ENCODE results near the gene DLG1. TPM values are rescaled to one million over a fixed set of nuclear protein-coding genes. Genes with fewer than 3 reads are reported as not detected.

DLG1 gene
- total and polyA plus RNA-seq, 7 donors, result 16.1 to 57.6 (median 51.3) TPM

DNA sequence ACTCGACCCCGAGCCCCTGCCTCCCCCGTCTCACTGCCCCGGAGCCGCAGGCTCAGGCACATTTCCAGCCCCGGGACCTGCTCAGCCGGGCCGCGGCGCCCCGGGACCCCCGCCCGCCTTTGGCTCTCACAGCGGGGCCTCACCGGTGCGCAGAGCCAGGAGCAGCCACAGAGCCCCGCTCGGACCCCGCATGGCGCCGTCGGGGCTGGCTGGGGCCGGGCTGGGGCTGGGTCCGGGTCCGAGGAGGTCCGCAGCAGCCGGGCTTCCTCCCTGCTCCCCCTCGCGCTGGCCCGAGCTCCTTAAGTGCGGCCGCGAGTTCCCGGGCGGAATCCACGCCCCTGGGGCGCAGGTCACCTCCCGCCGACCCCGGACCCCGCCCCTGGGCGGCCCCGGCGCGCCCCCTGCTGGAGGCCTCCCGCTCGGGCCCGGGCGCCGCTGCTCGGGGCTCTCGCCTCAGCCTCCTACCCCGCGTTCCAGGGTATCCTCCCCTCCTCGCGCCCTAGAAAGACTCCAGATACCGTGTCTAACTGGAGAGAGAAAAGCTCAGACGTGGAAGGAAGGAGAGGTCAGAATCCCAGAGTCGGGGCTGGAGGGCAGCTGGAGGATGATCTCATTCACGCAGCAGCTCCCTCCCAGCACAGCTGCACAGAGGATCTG is 268.8 kb downstream of the DLG1 start, which contains the start of gene MELTF:
Gene MELTF (minus strand): TSS at position 307 of the 657 bp plus-strand sequence. CDS start 115 bp downstream, at position 192.
- peaks cover 0 to 28% (median 14%) of the 10 kb centered on the region in 3 donors for H3K27me3 ChIP-seq (ENCODE audit: insufficient read depth in 3 of 3, low read length in 2 of 3)
- peaks cover 9% of the 10 kb centered on the region for H3K4me1 ChIP-seq
- intact Hi-C loops (cut with DNase I), result loop anchor here in 1 of 2 donors (1.0 kb wide), 1 partner anchor 54 kb away; no protein-coding TSS in a partner anchor
- no peaks in the 10 kb centered on the region for H3K36me3 ChIP-seq (ENCODE audit: insufficient read depth in 1 of 2, low read depth in 1 of 2)
- peak within 1 kb of the TSS; percentile 57 for H3K4me3 ChIP-seq
- H3K27ac ChIP-seq, result no peak within 1 kb of the TSS
- DNase-seq (peak; percentile 67 to 79), ATAC-seq (peak; percentile 55 to 70 (median 68))
- WGBS, 3 donors, result 1% methylated on average over 37 to 60 of the region's 60 CpGs
- no peaks in the 10 kb centered on the region for H3K9me3 ChIP-seq
- TF ChIP-seq CTCF (IDR thresholded peaks at IDR 0.05), result peak; percentile 74

GRCh38 chr3:197028728-197029510 is 269.5 kb downstream of the DLG1 start:
- no peaks in the 10 kb centered on the region for H3K9me3 ChIP-seq
- H3K27me3 ChIP-seq (ENCODE audit: insufficient read depth in 3 of 3, low read length in 2 of 3), result peaks cover 0 to 33% (median 17%) of the 10 kb centered on the region in 3 donors
- intact Hi-C loops (cut with DNase I), result loop anchor here in 1 of 2 donors (1.0 kb wide), 1 partner anchor 54 kb away; no protein-coding TSS in a partner anchor
- no peak for ATAC-seq
- H3K27ac ChIP-seq, result no peak overlapping the region
- no peaks in the 10 kb centered on the region for H3K36me3 ChIP-seq (ENCODE audit: insufficient read depth in 1 of 2, low read depth in 1 of 2)
- WGBS, 3 donors, result 10 to 14% (median 13%) methylated on average over 51 to 67 of the region's 67 CpGs
- no peak for DNase-seq
- peak overlapping the region; percentile 57 for H3K4me3 ChIP-seq
- peaks cover 9% of the 10 kb centered on the region for H3K4me1 ChIP-seq
- TF ChIP-seq CTCF (IDR thresholded peaks at IDR 0.05), result no peak

DNA sequence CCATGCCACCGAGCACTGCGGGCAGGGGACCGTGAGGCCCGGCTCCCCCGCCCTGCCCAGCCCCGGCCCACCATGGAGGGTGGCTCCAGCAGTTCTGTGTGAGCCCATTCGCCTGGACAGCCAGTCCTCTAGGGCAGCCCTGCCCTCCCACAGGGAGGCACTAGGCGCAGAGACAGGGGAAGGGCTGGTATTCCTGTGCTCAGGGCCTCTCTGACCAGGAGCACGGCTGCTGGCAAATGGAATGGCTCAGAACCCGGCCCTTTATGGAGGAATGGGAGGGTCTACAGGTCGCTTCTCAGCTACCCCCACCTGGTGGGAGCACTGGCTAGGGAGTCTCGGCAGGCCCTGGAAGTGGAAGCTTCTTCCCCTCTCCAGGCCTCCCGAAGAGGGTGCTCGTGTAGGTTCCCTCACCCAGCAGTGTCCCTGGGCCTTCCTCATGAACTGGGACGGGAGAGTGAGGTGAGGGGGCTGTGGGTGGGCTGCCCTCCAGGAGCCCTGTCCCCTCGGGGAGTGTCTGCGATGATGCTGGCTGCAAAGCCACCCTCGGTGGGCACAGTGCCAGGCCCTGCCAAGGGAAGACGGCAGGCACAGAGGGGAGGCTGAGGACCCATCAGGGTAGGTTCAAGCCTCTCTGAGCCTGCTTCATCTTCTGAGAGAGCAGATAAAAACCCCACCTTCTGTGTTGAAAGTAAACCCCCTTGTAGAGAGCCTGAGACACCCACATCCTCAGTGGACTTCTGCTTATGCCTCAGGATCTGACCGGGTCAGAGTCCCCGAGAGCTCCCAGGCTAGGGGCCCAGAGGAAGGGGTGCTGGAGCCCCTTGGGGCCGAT is 270.3 kb downstream of the DLG1 start:
- Histone ChIP-seq H3K9me3 (no peaks in the 10 kb centered on the region), H3K4me1 (peaks cover 9% of the 10 kb centered on the region), H3K27me3 (ENCODE audit: insufficient read depth in 3 of 3, low read length in 2 of 3) (peaks cover 0 to 39% (median 18%) of the 10 kb centered on the region in 3 donors), H3K36me3 (ENCODE audit: insufficient read depth in 1 of 2, low read depth in 1 of 2) (no peaks in the 10 kb centered on the region), H3K4me3 (peak overlapping the region; percentile 57), H3K27ac (no peak overlapping the region)
- no peak for DNase-seq
- TF ChIP-seq CTCF (IDR thresholded peaks at IDR 0.05), result no peak
- 80 to 85% (median 80%) methylated on average over 22 of the region's 22 CpGs for WGBS, 3 donors
- intact Hi-C loops (cut with DNase I), result no loop called here
- no peak for ATAC-seq

DNA sequence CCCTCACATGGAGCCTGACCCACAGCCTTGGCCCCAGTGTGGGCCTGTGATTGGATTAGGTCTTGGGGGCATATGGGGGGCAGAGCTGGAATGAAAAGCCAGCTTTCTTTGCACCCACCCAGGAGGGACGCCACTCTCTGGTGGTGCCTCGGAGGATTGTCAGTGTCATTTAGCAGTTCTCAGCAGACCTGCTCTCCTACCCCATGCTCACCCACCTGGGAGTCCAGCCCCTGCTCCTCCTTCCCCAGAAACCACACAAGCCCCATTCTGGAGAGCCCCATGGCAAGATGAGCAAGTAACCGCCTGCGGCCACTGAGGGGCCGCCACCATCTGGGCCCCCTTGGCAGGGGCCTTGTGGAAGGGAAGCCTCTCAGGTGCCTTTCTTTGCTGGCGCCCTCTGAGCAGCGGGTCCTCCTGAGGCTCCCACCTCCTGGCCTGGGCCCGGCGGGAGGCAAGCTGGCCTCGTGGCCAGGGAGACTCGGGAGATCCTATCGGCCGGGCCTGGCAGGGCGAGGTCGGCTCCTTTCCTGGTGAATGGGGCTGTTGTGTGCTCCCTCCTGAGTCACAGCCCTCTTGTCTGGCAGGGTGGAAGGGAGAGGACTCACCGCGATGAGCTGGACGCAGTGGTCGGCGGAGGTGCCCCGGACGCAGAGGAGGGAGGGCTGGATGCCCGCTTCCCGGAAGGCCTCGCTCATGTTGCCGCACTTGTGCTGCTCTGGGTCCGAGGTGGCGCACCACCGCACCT is 271.1 kb downstream of the DLG1 start:
- no peak for ATAC-seq
- WGBS, 3 donors, result 93 to 94% (median 93%) methylated on average over 29 of the region's 29 CpGs
- no peaks in the 10 kb centered on the region for H3K36me3 ChIP-seq (ENCODE audit: insufficient read depth in 1 of 2, low read depth in 1 of 2)
- DNase-seq, result no peak
- H3K4me1 ChIP-seq, result peaks cover 9% of the 10 kb centered on the region
- intact Hi-C loops (cut with DNase I), result no loop called here
- H3K27ac ChIP-seq, result no peak overlapping the region
- no peak for TF ChIP-seq CTCF (IDR thresholded peaks at IDR 0.05)
- no peak overlapping the region for H3K4me3 ChIP-seq
- peaks cover 0 to 39% (median 18%) of the 10 kb centered on the region in 3 donors for H3K27me3 ChIP-seq (ENCODE audit: insufficient read depth in 3 of 3, low read length in 2 of 3)
- H3K9me3 ChIP-seq, result no peaks in the 10 kb centered on the region

Measured in psoas muscle (tissue), 8 donors.